HUES64 (cell line): ENCODE data around the gene DUS1L.

ENCODE experiments used
- H3K27ac ChIP-seq: 2 replicates; pipeline ENCODE4 v1.7.0; 2013; ENCODE audit warnings: low read depth, low read length, inconsistent platforms
- H3K27me3 ChIP-seq: 2 replicates; pipeline ENCODE4 v1.6.1; 2013; ENCODE audit warnings: mild to moderate bottlenecking, low read length; ENCODE audit not compliant: insufficient read depth
- H3K36me3 ChIP-seq: 2 replicates; pipeline ENCODE4 v1.6.1; 2013; ENCODE audit warnings: mild to moderate bottlenecking, low read length; ENCODE audit not compliant: insufficient read depth
- H3K4me1 ChIP-seq: 2 replicates; pipeline ENCODE4 v1.6.1; 2013; ENCODE audit warnings: mild to moderate bottlenecking, low read length, moderate library complexity; ENCODE audit not compliant: insufficient read depth
- H3K4me3 ChIP-seq: 2 replicates; pipeline ENCODE4 v1.5.1; 2013; ENCODE audit warnings: mild to moderate bottlenecking, low read length, moderate library complexity
- H3K9ac ChIP-seq: 2 replicates; pipeline ENCODE4 v1.6.1; 2013; ENCODE audit warnings: mild to moderate bottlenecking, low read depth, low read length
- H3K9me3 ChIP-seq: 2 replicates; pipeline ENCODE4 v1.6.1; 2013; ENCODE audit warnings: low read depth, low read length; ENCODE audit not compliant: insufficient read depth
- WGBS: fragments of 150-250, 120-280 bp; methylation state at CpG from one replicate; pipeline ENCODE4 v1.1.7; 2013; ENCODE audit warnings: missing lambda C conversion rate; 5-methylcytosine and 5-hydroxymethylcytosine counted together

Gene DUS1L

DNA sequence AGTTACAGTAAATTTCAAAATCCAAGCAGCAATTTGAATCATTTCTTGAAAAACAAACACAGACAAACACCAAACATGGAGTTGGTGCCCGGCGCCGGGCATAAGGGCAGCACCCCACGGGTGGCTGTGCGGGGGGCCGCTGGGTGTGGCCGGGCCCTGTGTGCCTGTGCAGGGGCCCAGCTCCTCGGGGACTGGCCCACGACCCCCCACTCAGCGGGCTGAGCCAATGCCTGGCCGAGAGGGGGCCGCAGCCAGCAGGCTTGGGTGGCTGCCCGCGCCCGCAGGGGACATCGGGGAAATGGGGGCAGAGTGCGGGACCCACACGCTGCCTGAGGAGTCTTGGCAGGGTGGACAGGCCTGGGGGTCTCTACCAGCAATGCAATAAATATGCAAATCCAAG lies 12.8 kb upstream of the DUS1L start:
- 94% methylated on average over 18 of the region's 18 CpGs for WGBS
- no peaks in the 10 kb centered on the region for H3K9me3 ChIP-seq
- no peaks in the 10 kb centered on the region for H3K4me1 ChIP-seq
- peaks cover 55% of the 10 kb centered on the region for H3K36me3 ChIP-seq
- H3K9ac ChIP-seq: no peak overlapping the region
- H3K27ac ChIP-seq: no peak overlapping the region
- H3K27me3 ChIP-seq: no peaks in the 10 kb centered on the region; the same call in 1 of the 2 replicates
- H3K4me3 ChIP-seq: no peak overlapping the region

- no peak overlapping the region for H3K9ac ChIP-seq
- H3K4me3 ChIP-seq: no peak overlapping the region
- H3K36me3 ChIP-seq: peaks cover 48% of the 10 kb centered on the region
- H3K27me3 ChIP-seq: no peaks in the 10 kb centered on the region; the same call in 1 of the 2 replicates
- WGBS: 90% methylated on average over 28 of the region's 28 CpGs
- H3K4me1 ChIP-seq: no peaks in the 10 kb centered on the region
- no peaks in the 10 kb centered on the region for H3K9me3 ChIP-seq
- no peak overlapping the region for H3K27ac ChIP-seq
These were observed 12.2 kb upstream of the DUS1L start for GRCh38 chr17:82077617-82078358.

- H3K27ac ChIP-seq: no peak overlapping the region
- H3K36me3 ChIP-seq: peaks cover 40% of the 10 kb centered on the region
These were observed 11.4 kb upstream of the DUS1L start for GRCh38 chr17:82076785-82077591.

GRCh38 chr17:82076018-82076784 lies 10.6 kb upstream of the DUS1L start:
- Histone ChIP-seq H3K27me3 (no peaks in the 10 kb centered on the region; the same call in 1 of the 2 replicates), H3K4me3 (no peak overlapping the region), H3K9ac (no peak overlapping the region), H3K4me1 (no peaks in the 10 kb centered on the region), H3K36me3 (peaks cover 34% of the 10 kb centered on the region), H3K9me3 (no peaks in the 10 kb centered on the region), H3K27ac (no peak overlapping the region)
- 89% methylated on average over 25 of the region's 25 CpGs for WGBS

More at GRCh38 chr17:82076785-82077591, 11.4 kb upstream of the DUS1L start:
- H3K9ac ChIP-seq: no peak overlapping the region
- H3K4me1 ChIP-seq: no peaks in the 10 kb centered on the region
- H3K27me3 ChIP-seq: no peaks in the 10 kb centered on the region; the same call in 1 of the 2 replicates
- no peaks in the 10 kb centered on the region for H3K9me3 ChIP-seq
- no peak overlapping the region for H3K4me3 ChIP-seq
- 90% methylated on average over 21 of the region's 21 CpGs for WGBS

DNA sequence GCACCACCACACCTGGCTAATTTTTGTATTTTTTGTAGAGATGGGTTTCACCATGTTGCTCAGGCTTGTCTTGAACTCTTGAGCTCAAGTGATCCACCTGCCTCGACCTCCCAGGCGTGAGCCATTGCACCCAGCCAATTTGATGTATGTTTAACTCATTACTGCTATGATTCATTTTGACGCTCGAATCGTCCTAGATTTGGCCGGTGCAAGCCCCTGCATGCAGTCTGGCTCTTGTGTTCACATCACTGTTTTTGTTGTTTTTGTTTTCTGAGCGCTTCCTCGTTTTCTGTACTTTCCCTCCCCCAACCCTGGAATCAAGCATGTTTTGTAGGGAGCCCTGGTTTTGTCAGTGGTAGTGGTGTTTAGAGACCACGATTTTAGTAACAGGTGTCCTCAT lies 7.8 kb upstream of the DUS1L start:
- peaks cover 8% of the 10 kb centered on the region; the same call in 1 of the 2 replicates for H3K36me3 ChIP-seq
- 81% methylated on average over 9 of the region's 9 CpGs for WGBS
- no peak overlapping the region for H3K4me3 ChIP-seq
- H3K27me3 ChIP-seq: no peaks in the 10 kb centered on the region; the same call in 1 of the 2 replicates
- H3K4me1 ChIP-seq: no peaks in the 10 kb centered on the region
- no peaks in the 10 kb centered on the region for H3K9me3 ChIP-seq
- no peak overlapping the region for H3K9ac ChIP-seq
- H3K27ac ChIP-seq: no peak overlapping the region

DNA sequence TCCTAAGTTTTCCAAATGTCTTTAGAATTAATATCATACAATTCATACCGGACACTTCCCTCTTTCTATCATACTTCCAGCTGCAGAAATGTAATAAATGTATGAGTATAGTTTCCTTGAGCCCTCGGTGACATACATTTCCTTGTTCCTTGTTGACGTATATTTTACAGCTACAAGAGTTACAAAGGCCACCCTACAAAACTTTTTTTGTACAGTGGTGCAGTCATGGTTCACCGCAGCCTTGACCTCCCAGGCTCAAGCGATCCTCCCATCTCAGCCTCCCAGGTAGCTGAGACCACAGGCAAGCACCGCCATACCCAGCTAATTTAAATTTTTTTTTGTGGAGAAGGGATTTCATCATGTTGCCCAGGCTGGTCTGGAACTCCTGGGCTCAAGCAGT lies 7.2 kb upstream of the DUS1L start:
- no peaks in the 10 kb centered on the region; the same call in 1 of the 2 replicates for H3K27me3 ChIP-seq
- 84% methylated on average over 5 of the region's 6 CpGs for WGBS
- no peak overlapping the region for H3K27ac ChIP-seq
- H3K9me3 ChIP-seq: no peaks in the 10 kb centered on the region
- H3K4me1 ChIP-seq: no peaks in the 10 kb centered on the region
- H3K36me3 ChIP-seq: 0 out of 2 replicates have a peak, but pooled peaks cover 2% of the 10 kb centered on the region
- H3K4me3 ChIP-seq: no peak overlapping the region
- no peak overlapping the region for H3K9ac ChIP-seq

DNA sequence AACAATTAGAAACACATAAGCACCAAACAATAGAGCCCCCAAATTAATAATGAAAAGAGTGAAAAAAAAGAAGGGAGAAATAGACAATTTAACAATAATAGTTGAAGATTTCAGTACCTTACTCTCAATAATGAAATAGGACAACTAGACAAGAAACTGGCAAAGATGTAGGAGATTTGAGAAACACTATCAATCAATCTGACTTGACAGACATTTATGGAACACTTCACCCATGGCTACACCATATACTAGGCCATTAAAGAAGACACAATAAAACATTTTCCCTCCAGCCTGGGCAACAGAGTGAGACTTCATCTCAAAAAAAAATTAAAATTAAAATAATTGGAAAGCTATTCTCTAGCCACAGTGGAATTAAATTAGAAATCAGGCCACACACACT lies 5.0 kb upstream of the DUS1L start:
- Histone ChIP-seq H3K9ac (no peak overlapping the region), H3K27me3 (no peaks in the 10 kb centered on the region; the same call in 1 of the 2 replicates), H3K4me3 (no peak overlapping the region), H3K27ac (no peak overlapping the region), H3K9me3 (no peaks in the 10 kb centered on the region), H3K36me3 (no peaks in the 10 kb centered on the region), H3K4me1 (no peaks in the 10 kb centered on the region)

DNA sequence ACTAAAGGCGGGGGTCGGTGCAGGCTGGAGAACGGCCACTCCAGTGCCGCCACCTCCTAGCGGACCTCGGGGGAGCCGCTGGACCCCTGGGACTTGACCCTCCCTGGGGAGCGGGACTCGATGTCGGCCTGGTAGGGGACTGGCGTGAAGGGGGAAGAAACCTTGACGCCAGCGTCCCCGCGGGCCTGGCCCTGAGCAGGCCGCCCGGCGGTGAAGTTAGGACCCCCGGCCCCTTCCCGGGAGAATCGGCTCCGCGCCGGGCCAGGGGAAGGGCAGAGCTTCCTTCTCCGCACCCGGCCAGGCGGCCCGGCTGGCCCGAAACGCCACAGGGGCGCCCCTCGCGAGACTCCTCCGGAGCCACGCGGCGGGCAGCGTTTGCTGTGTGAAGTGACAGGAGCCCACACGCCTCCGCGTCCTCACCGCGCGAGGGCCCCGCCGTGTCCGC lies 389 bp downstream of the DUS1L start:
- Histone ChIP-seq H3K9me3 (no peaks in the 10 kb centered on the region), H3K36me3 (peaks cover 37% of the 10 kb centered on the region), H3K4me3 (peak overlapping the region; percentile 87), H3K27ac (no peak overlapping the region), H3K4me1 (no peaks in the 10 kb centered on the region), H3K9ac (peak overlapping the region; percentile 70), H3K27me3 (no peaks in the 10 kb centered on the region)
- 2% methylated on average over 47 of the region's 47 CpGs for WGBS

DNA sequence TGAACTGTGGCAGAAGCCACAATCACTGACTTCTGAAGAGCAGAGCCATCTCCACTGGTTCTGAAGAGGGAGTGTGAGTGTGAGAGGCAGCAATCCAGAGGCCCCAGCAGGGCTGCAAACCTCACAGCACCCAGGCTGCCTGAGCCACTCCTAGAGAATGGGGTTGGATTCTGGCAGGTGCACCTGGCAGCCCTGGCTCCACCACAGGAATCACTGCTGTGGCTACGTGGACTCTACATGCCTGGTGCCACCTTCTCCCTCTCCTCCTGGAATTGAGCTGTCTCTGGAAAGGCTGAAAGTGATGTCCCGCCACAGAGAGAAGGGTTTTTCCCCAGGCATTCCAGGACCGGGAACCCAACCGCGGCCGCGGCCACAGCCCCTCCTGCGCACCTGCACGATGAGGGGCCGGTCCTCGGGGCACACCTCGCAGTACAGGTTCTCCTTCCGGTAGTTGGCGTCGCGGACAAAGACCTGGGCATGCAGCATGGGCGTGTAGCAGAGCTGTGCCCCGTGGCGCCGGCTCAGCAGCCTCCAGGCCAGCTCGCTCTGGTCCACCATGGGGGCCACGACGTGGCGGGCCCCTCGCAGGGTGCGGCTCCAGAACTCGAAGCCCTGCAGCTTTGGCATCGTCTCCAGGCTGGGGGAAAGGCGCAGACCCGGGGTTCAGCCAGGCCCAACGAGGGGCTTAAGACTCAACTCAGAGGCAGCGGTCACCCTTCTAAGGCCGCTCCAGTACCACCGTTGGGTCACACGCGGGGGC lies 991 bp downstream of the DUS1L start:
- no peak overlapping the region for H3K27ac ChIP-seq
- WGBS: 58% methylated on average over 36 of the region's 36 CpGs

More for the DNA sequence above, 991 bp downstream of the DUS1L start:
- Histone ChIP-seq H3K9ac (peak overlapping the region; percentile 70), H3K9me3 (no peaks in the 10 kb centered on the region), H3K36me3 (peaks cover 43% of the 10 kb centered on the region), H3K4me3 (peak overlapping the region; percentile 87), H3K27me3 (no peaks in the 10 kb centered on the region), H3K4me1 (no peaks in the 10 kb centered on the region)
